Fibroblast of skin of scalp (primary cell): ENCODE results near the gene LHX4.

Source experiments
- DNase-seq: peaks from one replicate; pipeline ENCODE4 v3.0.0-alpha.2; 2013

Gene LHX4

DNA sequence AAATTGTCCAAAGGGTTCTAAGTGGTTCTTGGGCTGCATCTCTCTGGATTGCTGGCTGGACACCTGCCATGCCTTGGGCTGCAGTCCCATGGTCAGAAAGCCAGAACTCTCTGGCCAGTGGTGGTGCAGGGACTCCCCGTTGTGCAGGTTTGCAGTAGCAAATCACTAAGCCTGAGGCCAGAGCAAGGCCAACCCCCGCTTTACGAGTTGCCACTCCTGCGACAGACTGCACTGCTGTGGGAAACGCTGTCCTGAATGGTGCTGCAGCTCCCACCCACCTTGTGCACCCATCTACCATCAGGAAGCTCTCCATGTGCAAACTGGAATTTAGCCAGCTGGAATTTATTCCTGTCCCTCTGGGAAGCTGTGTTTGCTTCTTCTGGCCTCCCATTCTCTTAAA, 45.7 kb downstream of the LHX4 start:
- no peak for DNase-seq

DNA sequence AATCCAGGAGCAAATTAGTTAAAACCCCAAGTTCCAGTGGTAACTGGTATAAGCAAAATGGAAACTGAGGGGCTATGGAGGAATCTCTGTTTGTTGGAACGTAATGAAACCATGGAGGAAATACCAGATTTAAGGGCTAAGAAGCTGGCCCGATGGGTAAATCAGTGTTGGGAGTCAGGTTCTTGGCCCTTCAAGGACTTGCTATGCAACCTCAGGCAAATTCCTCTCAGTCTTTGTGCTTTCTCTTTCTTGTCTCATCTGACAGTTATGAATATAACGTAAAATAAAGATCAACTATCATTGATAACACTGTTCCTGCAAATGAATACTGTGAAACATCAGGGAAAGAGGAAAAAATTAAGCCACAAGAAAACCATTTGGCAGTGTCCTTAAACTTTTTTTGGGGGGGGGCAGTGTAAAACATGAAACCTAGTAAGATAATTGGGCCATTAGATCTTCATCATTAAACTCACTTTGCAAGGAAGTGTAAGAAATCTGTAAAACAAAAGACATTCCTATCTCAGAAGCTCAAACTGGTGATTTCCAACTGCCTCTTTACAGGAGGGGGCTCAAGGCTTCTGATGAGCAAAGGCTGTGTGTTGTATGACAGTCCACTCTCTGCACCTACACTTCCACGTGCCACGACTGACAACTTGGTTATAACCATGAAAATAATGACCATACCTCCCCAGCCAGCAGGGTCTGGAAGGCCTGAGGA, 47.6 kb downstream of the LHX4 start:
- no peak for DNase-seq

DNA sequence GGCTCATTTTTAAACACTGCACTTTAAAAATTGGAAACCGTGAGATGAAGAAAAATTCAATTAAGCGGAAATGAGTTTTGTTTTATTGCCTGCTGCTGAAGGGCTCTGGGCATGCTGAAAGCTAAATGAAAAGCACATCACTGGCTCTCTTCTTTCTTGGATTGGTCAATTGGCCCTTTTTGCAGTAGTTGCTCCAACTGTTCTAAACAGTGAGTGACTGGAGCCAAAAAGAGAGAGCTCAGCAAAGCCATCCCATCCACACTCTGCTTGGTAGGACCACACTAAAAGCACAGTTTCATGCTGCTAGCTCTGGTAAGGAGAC, 48.1 kb downstream of the LHX4 start:
- DNase-seq, result no peak

DNA sequence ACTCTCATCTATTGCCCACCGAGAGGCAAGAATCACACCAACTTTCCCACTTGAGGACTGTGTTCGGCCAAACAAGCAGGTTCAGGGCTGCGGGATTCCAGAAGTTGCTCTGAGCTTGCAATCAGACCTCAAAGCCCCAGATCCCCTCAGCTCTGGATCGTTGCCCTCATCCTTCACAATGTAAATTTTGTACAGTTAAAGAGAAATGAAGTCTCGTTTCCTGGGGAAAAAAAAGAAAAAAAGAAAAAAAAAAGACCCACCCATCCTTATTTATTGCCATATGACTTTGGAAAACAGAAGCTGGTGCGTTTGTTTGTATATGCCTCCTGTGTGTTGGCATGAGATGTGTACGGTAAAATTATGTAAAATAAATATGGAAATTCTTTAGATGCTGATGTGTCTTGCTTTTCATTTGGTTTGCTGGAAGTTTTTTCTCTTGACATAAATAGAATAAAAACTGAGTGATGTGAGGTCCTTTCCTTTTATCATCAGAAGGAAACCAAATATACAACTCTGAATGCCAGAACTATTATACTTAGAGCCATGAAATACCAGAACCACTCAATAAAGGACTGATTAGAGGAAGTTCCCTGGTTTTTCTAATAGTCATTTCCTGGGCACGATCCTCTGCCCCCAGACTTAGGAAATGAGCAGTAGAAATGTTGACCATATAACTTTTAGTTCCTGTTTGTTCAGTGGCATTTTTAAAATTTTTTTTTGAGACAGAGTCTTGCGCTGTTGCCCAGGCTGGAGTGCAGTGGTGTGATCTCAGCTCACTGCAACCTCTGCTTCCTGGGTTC, 48.7 kb downstream of the LHX4 start:
- DNase-seq, result no peak

DNA sequence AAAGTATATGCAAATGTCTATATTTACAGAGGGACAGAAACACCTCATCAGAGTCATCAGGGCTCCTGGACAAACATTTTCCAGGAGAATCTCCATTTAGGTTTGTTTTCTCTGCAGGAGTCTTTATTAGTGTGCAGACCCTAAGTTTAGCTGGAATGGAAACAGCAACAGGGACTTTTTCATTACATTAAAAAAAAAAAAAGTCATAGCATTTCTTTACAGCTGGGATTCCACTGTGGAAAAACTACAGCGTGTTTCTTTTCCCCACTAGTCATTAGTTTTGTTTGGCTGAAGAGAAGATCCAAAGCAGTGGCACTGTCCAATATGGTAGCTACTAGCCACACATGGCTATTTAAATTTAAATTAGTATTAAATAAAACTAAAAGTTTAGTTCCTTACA, 49.6 kb downstream of the LHX4 start:
- no peak for DNase-seq

DNA sequence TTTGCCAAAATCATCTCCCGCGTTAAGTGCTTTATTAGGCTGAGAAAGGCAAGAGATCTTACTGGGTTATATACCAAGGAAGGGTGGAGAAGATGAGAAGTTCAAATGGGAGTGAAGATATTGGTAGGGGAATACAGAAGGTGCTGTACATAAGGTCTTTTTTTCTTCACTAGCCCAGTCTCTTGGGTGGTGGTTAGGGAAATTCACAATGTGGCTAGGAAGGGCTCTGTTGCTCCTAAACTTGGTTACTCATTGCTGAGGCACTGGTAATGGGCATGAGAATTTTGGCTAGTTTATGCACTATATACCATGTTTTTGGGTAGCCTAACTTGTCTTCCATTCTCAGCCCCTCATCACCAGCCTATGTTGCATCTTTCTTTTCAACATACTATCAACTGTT, 50.6 kb downstream of the LHX4 start:
- no peak for DNase-seq

DNA sequence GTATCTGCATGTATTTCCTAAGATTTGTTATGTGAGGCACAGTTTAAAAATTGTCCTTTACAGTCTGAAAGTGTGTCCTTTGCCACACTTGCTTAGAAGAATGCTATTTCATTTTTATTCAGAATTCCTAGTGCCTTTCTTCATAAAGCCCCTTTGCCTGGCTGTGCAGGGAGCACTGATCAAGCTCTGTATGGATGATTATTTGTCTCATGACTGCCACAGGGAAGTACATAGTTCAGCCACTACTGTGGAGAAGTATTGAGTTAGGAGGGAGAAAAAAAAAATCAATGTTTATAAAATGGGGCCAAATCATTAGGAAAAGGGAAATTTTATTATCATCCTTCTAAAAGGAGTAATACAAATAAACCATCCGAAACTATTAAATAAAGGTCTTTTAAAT, 51.4 kb downstream of the LHX4 start:
- no peak for DNase-seq

DNA sequence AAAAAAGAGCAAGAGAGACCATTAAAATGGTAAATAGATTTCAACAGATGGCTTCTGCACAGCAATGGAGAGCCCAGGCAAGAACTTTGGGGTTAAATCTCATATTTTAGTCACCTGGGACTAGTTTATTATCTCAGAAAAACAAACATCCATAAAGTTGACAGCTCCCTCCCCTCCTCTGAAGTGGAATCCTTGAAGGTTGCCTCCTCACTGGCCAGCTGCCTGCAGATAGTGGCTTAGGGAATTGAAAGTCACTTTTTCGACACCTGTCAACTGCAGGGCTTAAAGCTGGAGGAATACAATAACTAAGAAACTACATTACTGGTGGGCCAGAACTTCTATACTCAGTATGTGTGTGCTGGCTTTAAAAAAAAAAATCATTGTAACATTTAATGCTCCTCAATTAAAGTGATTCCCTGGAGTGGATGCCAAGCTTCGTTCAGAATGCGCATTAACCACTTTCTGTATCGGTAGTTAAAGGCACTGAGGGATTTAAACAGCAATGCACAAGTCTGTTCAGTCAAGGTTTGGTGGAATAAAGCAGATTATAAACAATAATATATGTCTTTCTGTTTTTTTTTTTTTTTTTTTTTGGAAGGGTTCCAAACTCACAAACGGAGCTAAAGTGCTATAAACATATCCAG, 52.5 kb downstream of the LHX4 start:
- no peak for DNase-seq

DNA sequence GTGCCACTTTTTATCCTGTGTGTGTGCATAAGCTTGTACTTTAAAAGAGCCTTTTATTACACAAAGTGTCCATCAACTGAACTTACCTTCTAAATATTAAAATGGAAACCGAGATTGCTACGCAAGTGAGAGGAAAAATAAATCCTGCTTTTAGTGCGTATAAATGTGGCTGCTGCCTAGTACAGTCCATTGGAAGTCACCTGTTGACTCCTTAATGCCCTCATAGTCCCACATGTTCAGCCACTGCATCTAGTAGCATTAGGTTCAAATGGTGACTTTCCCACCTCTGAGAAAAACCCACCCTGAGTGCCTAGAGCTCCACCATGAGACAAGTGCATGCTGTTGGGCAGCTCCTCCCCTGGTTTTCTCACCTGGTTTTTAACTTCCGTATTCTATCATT, 53.0 kb downstream of the LHX4 start:
- no peak for DNase-seq

DNA sequence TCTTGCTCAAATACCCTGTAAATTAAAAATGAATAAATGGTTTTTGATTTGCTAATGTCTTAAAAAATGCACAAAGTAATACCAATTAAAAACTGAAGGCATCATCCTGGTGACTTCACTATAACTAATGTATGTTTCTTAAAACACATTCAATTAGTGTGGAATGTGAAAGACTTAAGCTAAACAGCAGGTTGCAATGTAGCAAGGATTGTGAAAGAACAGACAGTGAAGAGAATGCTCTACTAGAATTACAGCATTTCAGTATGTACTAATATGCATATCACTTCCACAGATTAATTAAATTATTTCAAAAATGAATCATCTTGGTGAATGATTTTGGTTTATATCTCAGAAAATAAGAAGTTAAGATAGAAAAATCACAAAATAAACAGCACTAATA, 56.4 kb downstream of the LHX4 start:
- DNase-seq, result no peak

DNA sequence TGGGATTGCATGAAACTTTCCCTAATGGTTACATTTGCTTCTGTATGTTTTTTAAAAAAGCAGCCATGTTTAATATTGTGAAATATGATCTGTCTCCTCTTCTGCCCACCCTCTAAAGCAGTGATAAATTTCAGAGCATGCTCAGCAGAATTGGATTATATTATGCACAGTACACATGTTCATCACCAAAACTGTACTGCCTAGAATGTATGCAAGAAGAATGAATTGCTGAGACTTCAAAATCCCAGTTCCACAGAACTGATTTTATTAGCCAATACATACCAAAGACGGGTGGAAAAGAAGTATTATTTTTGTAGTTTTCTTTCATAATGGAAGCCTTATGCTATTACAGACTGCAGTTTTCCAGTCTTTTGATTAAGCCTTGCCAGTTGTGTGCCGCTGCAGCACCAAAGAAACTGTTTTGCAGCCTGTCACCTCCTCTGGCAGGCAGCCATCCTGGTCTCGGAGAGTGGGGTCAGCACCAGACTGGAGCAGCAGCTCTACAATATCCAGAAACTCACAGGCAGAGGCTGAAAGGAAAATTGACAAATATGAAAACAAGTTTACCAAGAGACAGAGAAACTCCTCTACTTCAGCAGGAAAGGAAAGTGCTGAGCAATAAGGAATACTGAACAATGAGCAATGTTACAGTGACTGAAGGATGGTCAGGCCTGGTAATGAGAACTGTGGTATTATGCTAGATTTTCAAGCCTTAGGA, 58.1 kb downstream of the LHX4 start:
- no peak for DNase-seq

DNA sequence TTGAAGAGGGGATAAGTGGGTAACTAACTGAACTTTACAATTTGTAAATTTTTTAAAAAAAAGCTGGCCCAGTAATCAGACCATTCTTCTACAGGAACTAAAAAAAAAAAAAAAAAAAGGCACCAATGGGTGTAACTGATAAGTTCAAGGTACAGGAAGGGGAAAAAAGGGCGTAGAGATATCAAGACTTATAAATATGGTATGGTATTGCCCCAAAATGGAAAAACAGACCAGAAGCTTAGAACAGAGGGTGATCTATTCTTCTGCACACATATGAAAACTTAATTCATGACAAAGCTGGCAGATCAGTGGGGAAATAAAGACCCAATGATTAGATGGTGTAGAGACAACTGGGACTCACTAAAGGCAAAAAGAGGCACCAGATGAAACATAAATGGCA, 58.9 kb downstream of the LHX4 start:
- no peak for DNase-seq

DNA sequence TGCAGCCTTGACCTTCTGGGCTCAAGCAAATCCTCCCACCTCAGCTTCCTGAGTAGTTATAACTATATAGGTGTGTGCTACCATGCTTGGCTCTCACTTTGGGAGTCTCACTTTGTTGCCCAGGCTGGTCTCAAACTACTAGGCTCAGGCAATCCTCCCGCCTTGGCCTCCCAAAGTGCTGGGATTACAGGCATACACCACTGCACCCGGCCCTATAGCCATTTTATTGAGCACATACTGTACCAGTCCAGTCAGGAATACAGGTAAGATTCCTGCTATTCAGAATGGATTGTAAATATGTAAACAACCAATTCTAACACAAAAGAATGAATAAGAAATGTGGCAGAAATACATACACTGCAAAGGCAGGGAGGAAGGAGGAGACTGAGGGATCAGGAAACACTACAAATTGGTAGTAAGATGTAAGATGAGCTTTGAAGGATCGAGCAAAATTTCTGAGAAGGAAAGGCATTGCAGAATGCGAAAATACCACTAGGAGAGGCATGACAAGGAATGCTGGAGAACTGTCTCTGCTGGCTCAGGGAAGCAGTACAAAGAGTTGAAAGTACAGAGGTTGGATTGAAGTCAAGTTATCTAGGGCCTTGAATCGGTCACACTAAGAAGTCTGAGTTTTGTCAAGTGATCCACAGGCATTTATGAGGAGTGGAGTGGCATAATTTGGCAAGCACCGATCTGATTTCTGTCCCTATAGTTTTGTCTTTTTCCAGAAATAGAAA, 60.4 kb downstream of the LHX4 start:
- DNase-seq, result no peak

DNA sequence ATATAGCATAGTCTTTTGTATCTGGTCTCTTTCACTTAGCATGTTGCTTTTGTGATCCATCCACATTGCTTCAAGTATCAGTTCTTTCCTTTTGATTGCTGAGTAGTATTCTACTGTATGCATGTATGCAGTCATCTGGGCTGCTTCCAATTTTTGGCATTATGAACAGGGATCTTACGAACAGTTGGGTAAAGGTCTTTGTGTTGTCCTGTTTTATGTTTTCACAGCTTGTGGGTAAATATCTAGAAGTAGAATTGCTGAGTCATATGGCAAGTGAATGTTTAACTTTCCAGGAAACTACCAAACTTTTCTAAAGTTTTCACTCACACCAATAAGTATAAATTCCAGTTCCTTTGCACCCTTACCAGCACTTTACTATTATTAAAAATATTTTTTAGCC, 60.9 kb downstream of the LHX4 start:
- no peak for DNase-seq

DNA sequence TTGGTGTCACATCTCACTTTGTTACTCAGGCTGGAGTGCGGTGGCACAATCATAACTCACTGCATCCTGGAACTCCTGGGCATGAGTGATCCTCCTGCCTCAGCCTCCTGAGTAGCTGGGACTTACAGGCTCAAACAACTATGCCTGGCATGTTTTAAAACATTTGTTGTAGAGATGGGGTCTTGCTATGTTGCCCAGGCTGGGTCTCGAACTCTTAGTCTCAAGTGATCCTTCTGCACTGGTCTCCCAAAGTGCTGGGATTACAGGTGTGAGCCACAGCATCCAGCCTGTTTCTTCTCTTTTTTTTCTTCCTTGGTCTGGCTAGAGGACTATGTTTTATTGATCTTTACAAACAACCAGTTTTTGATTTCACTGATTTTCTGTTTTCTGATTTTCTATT, 64.6 kb downstream of the LHX4 start:
- no peak for DNase-seq

DNA sequence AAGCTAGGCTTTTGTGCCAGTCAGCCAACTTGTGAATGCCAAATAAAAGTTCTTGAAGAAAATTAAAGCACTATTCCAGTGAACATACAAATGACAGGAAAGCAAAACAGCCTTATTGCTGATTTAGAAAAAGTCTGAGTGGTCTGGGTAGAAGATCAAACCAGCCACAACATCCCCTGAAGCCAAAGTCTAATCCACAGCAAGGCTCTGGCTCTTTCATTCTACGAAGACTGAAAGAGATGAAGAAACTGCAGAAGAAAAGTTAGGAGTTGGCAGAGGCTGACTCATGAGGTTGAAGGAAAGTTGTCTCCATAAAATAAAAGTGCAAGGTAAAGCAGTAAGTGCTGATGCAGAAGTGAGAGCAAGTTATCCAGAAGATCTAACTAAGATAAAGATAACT, 65.9 kb downstream of the LHX4 start:
- no peak for DNase-seq

DNA sequence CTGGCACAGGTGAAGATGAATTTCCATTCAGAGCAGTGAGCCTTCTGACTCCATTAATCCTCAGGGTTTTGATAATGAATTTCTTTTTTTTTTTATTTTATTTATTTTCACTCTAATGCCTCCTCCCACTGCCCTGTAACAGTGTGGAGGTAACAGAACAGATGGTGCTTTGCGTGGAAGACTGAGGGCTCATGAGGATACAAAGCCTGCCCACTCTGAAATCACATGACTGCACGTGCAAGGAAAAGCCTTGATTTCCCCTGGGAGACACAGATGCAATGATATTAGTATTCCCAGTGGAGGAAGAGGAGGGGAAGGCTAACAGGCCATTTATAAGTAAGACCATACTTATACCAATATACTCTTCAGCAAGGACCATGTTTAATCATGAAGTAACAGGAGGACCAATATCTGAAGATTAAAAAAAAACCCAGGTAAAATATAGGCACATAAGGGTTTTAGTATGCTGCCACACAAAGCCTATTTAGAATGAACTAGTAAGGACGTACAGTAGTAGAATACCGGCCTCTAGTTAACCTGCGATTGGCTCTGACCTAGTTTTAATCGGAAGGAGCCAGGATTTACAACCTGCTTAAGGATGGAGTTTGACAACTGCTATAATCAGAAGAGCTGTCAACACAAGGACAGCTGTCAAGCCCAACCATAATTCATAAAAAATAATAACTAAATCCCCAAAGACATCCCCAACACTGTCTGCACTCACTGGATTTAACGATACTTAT, 69.6 kb downstream of the LHX4 start:
- DNase-seq, result no peak

DNA sequence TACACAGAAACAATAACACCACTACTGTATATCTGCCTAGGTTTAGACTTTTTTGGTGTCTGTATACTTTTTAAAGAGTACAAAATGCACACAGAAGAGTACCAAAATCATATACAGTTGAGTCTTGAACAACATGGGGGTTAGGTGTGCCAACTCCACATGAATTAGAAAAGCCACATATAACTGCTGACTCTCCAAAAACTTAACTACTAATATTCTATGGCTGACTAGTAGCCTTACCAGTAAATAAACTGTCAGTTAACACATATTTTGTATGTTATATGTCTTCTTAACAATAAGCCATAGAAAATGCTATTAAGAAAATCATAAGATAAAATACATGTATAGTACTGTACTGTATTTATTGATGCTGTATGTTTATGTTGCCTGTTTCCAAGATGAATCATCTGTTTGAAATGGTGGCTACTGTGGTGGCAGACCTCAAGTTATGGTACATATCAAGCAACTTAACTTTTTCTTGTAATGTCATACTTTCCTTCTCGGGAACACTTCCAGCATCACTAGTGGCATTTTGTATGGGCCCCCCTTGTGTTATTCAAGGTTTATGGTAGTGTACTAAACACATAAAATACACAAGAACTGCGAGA, 71.2 kb downstream of the LHX4 start:
- peak; percentile 58 for DNase-seq

DNA sequence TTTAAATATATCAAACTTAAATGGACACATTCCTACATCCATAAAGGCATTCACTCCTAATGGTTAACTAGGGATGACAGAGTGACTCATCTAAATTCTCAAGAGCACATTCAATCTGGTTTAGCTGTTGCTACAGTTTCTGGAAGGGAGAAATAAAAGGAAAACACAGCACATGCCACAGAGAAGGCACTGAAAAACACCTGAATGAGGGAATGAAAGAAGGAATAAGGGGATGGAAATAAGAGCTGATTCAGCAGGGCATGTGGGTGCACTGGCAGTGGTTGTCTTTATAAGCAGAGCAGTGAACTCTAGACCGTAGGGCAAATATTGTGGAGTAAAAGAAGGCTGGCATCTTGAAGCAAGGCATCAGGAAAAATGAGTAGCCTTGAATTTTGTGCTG, 79.3 kb downstream of the LHX4 start:
- DNase-seq, result peak; percentile 71

DNA sequence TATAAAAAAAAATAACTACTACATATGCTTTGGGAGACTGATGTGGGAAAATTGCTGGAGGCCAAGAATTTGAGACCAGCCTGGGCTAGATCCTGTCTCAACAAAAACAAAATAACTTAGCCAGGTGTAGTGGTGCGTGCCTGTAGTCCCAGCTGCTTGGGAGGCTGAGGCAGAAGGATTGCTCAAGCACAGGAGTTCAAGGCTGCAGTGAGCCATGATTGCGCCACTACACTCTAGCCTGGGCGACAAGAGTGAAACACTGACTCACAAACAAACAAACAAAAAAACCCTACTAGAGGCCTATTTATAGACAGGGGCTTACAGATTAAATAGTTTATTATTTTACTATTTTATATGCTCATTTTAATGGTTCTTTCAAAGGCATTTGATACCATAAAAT, 80.0 kb downstream of the LHX4 start:
- DNase-seq, result peak; percentile 9

DNA sequence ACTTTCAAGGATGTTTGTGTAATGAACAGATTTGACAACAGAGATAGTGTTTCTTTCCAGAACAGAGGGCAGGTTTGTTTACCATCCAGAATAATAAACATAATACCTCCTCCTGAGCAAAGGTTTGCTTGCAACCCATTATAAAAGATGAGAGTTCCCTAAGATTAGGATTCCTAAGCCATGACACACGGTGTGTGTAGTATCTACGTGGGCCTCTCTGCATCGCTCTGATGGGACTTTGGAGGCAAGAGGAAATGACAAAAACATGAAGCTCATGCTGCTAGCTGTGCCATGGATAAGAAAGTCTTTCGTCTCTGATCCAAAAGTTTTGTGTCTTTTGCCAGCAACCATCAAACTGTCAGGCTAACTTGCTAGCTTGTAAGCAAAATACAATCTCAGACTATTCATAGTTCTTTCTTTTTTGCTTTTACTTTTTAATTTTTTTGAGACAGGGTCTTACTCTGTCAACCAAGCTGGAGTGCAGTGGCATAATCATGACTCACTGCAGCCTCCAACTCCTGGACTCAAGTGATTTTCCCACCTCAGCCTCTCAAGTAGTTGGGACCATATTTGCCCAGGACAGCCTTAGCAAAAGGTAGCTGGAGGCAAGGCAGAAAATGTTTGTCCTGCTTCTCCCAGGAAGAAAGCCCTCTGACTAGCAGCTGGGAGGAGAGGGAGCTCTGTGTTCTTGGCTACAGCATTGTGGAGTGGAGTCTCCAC, 81.1 kb downstream of the LHX4 start:
- DNase-seq, result peak; percentile 39
